GM12878 (cell line): ENCODE results near the gene MRPS18B. TPM values are rescaled to one million over a fixed set of nuclear protein-coding genes. Genes with fewer than 3 reads are reported as not detected.

Source experiments
- ATF3 ChIP-seq: IDR thresholded peaks from 2 replicates; pipeline ENCODE4 v1.6.1; 2011; ENCODE audit warnings: low read depth, mild to moderate bottlenecking, low read length, moderate library complexity, borderline replicate concordance; ENCODE audit errors: extremely low read depth
- BRCA1 ChIP-seq: IDR thresholded peaks from 2 replicates; pipeline ENCODE4 v1.6.1; 2011; ENCODE audit warnings: low read depth, low read length, improper control_type of control experiment
- E2F8 ChIP-seq: fragments of 450-650 bp; IDR thresholded peaks from 2 replicates; pipeline ENCODE4 v1.6.1; 2018; ENCODE audit warnings: mild to moderate bottlenecking, low read depth, moderate library complexity; ENCODE audit not compliant: partially characterized antibody
- EP300 ChIP-seq, 2 experiments: fragments of 150-350 bp in 1 of 2; IDR thresholded peaks; 2 replicates each; pipeline ENCODE4 v1.6.1; 2011 to 2012; ENCODE audit warnings: low read depth in 2 of 2, low read length in 2 of 2, borderline replicate concordance in 1 of 2, improper control_type of control experiment in 1 of 2, inconsistent platforms in 1 of 2; ENCODE audit not compliant: control insufficient read depth in 1 of 2
- HDAC2 ChIP-seq: fragments of 200-600 bp; sonication (generic); IDR thresholded peaks from 2 replicates; pipeline ENCODE4 v1.6.1; 2017
- IRF5 ChIP-seq: fragments of 450-650 bp; IDR thresholded peaks from 2 replicates; pipeline ENCODE4 v1.6.1; 2017; ENCODE audit warnings: borderline replicate concordance
- NFYB ChIP-seq: IDR thresholded peaks from 2 replicates; pipeline ENCODE4 v1.6.1; 2011; ENCODE audit warnings: low read depth, mild to moderate bottlenecking, low read length, improper control_type of control experiment, moderate library complexity; ENCODE audit not compliant: insufficient read depth
- PKNOX1 ChIP-seq: fragments of 450-650 bp; IDR thresholded peaks from 2 replicates; pipeline ENCODE4 v1.6.1; 2016; ENCODE audit warnings: mild to moderate bottlenecking
- POLR2AphosphoS5 ChIP-seq: IDR thresholded peaks from 2 replicates; pipeline ENCODE4 v1.6.1; 2011; ENCODE audit warnings: mild to moderate bottlenecking, low read length, inconsistent platforms
- REST ChIP-seq: IDR thresholded peaks from 2 replicates; pipeline ENCODE4 v1.6.1; 2012; ENCODE audit warnings: mild to moderate bottlenecking, low read depth, low read length
- SREBF1 ChIP-seq: IDR thresholded peaks from 2 replicates; pipeline ENCODE4 v1.6.1; 2012; ENCODE audit warnings: mild to moderate bottlenecking, low read length
- WRNIP1 ChIP-seq: IDR thresholded peaks from 2 replicates; pipeline ENCODE4 v1.6.1; 2011; ENCODE audit warnings: low read depth, low read length, improper control_type of control experiment, borderline replicate concordance
- ZBTB40 ChIP-seq: fragments of 450-650 bp; IDR thresholded peaks from 2 replicates; pipeline ENCODE4 v1.6.1; 2016; ENCODE audit warnings: mild to moderate bottlenecking, moderate library complexity, borderline replicate concordance
- ZZZ3 ChIP-seq: IDR thresholded peaks from 2 replicates; pipeline ENCODE4 v1.6.1; 2011; ENCODE audit warnings: low read depth; ENCODE audit not compliant: control insufficient read depth, insufficient read length
- polyA plus RNA-seq, 11 experiments: library from polyadenylated mRNA; depleted of rRNA in 4 of 11; unstranded in 6 of 11; stranded (reverse) in 5 of 11; fragments of >200 nt; fragmentation: Nextera tagmentation in 4 of 11; fragmentation: Illumina TruSeq in 1 of 11; extraction: Ambion mirVana in 4 of 11; extraction: Trizol in 1 of 11; gene quantifications; 1 replicate in 1 of 11; 2 replicates in 10 of 11; pipeline versions ENCODE4 v1.2.1 to v1.2.3, GENCODE V29; 2011 to 2016; ENCODE audit warnings: inconsistent platforms in 2 of 11, missing spikeins in 2 of 11, low read depth in 1 of 11
- total RNA-seq, 4 experiments: library from RNA; depleted of rRNA in 3 of 4; stranded (reverse); fragments of >200 nt in 3 of 4; fragmentation: Illumina TruSeq in 1 of 4; extraction: Trizol in 1 of 4; gene quantifications; 2 replicates each; pipeline versions ENCODE4 v1.2.1 to v1.2.3, GENCODE V29; 2013 to 2021

MRPS18B gene
- total and polyA plus RNA-seq, 10 of the 15 experiments (the other 5 are each of a cell fraction or from before 2014, with no cell fraction given): 80.9 to 259 (median 140) TPM

- TF ChIP-seq PKNOX1 (peak; percentile 71), EP300 (IDR thresholded peaks at IDR 0.05; ENCODE audit: borderline replicate concordance in 1 of 2, control insufficient read depth in 1 of 2, low read depth in 2 of 2, low read length in 2 of 2) (no peak; a peak in 1 of 4 replicates), ZZZ3 (no peak), ZBTB40 (peak; percentile 94), IRF5 (peak; percentile 72), HDAC2 (no peak), POLR2AphosphoS5 (peak; percentile 100), REST (peak; percentile 65; the same call in 1 of the 2 replicates), BRCA1 (peak; percentile 86), ATF3 (peak; percentile 12; the same call in 1 of the 2 replicates), WRNIP1 (peak; percentile 73; the same call in 1 of the 2 replicates), E2F8 (no peak), SREBF1 (0 out of 2 replicates have a peak, but pooled peaks have one; percentile 38), NFYB (peak; percentile 74)
These were observed 652 bp upstream of the MRPS18B start, which contains the start of gene PPP1R10 (continued) for GRCh38 chr6:30616811-30617564.
